GM21576 (cell line): ENCODE results near the gene SIMC1.
"Not testable (repeated sequence)": the region's sequence is repeated elsewhere in the genome, so short reads cannot be mapped to it uniquely, and the experiment has no call there.

Experiments
- ATAC-seq: cut with Tn5 transposase; IDR thresholded peaks from one replicate; pipeline ENCODE4 v1.9.1; 2021; ENCODE audit warnings: mild to moderate bottlenecking, moderate library complexity; ENCODE audit not compliant: unreplicated experiment

SIMC1 gene

GRCh38 chr5:176237971-176238644, at the start of gene SIMC1:
TSS of gene SIMC1 (plus strand) at chr5:176238424. CDS start at chr5:176238509, 85 bp downstream.
- ATAC-seq: peak; percentile 59

DNA sequence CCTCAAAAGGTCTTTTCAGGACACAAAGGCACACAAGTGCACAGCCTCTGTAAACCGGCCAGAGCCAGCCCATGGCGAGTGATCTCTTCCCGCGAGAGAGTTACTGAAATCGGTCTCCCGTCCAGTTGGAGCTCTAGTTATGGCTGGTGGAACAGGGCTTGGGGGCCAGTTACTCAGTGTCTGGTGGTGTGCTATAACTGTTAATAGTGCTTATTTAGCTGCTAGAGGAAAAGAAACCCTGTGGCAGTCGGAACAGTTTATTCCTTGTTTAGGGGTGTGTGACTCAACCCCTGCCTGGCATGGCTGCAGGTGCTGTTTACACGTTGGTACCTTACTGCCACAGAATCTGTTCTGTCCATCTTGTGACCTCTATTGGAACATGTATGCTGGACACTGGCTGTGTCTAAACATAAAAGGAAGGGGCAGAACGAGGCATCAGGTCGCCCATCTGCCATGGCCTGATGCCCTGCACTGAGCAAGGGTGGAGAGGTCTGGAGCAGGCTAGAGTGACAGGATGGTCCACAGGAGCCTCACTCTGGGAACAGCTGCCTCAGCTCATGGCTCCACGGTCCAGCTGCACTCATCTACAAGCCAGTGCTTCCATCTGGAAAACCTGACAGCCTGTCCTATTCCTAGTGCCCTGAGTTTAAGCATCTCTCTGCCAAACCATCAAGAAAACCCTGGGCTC, 49.6 kb upstream of the SIMC1 start:
- ATAC-seq: no peak

GRCh38 chr5:176189857-176190256, 48.4 kb upstream of the SIMC1 start:
- ATAC-seq: no peak

DNA sequence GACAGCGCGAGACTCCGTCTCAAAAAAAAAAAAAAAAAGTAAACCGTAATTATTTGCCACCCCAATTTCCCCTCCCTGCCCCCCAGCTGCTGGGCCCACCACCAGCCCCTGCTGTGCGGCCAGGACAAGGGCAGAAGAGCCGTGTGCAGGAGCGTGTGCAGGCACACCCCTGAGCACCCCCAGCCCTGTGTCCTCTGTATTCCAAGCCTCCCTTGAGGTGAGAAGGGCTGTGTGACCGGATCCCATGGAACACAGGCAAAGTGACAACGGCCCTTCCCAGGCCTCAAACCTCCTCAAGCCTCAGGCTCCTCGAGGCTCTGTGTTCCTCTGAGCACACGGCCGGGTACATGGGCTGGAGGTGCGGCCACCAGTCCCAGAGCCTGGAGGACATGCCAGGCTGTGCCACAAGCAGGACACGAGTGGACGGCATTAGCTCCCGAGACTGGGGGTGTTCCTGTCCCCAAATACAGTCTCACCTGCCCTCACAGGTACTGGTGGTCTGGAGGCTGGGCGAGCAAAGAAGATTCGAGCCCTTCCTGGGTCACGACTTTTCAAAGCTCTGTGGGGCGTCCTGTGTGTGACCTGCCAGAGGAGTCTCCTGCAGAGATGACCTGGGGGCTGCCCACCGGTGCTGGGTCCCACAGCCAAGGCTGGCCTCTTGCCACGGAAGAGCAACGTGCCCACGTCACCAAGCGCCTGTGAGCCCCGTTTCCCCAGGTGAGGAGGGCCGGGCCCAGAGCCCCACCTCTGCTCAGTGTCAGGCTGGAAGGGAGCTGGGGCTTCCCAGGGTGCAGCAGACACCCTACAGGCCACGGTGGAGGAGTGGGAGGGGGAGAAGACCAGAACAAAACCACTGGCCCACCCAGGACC, 47.1 kb upstream of the SIMC1 start:
- ATAC-seq: no peak

GRCh38 chr5:176192094-176192721, 46.0 kb upstream of the SIMC1 start:
- ATAC-seq: no peak

GRCh38 chr5:176192722-176193117, 45.5 kb upstream of the SIMC1 start:
- not testable (repeated sequence) for ATAC-seq

- ATAC-seq: not testable (repeated sequence)
These were observed 44.6 kb upstream of the SIMC1 start for GRCh38 chr5:176193636-176194035.

- ATAC-seq: not testable (repeated sequence)
These were observed 43.8 kb upstream of the SIMC1 start for GRCh38 chr5:176194238-176195083.

GRCh38 chr5:176195084-176195413, 43.2 kb upstream of the SIMC1 start:
- not testable (repeated sequence) for ATAC-seq

DNA sequence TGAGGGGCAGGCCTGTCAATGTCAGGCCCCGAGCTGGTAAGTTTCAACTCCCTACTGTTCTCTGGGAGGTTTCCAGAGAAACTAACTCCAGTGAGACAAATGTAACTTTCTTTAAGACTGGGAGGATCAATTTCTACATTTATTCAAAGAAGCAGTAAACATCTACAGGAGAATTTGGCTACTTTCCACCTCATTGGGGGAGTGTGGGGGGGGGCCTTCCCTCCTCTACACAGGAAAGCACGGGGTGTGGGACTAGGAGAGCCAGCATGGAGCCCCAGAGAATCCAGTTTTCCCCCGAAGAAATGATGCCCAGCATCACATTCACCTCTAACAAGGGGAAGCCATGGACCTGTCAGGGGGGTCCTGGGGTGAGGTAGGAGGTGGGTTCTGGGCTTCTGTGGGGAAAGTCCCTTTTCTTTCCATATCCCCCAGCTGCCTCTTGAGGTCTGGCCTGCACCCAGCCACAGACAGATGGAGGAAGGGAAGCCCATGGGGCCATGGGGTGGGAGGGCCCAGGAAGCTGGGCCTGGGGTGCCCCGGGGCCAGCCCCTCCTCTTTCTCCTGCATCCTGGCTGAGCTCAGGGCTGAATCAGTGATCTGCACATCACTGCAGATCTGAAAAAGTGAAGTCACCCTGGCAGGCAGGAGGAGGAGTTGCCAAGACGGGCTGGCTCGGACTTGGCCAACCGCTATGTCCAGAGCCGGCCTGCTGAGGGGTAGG, 42.6 kb upstream of the SIMC1 start:
- ATAC-seq: not testable (repeated sequence)

DNA sequence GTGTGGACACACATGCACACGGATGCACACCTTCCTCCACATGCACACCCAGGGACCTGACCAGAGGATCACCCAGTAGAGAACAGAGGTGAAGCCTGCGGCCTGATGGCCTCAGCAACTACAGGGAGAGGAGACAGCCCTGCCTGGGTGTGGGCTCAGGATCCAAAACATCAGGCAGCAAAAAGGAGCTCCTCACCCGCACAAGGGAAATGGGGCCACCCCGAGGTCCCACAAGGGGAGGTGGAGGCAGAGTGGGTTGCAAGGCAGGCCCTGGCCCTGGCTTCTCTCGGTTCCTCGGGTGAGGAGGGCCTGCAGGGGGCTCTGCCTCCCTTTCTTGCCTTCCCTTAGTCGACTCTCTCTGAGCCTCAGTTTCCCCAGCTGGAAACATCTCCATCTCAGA, 41.4 kb upstream of the SIMC1 start:
- ATAC-seq: not testable (repeated sequence)

DNA sequence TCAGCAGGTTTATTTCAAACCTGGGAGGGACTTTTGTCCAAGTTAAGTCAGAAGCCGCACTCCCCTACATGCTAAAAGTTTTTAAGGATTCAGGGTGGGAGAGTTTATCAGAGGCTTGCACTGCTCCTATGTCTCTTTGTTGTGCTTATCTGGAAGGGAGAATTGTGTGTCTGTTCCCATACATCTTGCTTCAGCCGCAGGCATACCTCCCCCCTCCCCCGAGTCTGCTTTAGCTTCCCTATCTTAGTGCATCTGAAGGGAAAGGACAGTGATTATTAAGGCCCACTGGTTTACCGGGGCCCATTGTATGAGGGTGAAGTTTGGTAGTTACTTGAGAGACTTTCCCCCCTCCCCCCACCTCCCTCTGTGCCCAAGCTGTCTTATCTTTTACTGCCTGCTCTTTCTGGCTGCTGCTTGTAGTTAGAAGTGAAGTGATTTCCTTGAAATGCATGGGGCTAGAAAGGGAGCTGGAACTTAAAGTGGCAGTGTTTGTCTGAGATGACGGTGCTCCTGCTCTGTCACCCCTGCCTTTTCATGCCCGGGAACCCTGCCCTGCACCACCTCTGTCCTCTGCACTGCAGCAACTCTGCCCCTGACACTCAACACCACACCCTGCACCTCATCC, 40.9 kb upstream of the SIMC1 start:
- not testable (repeated sequence) for ATAC-seq

DNA sequence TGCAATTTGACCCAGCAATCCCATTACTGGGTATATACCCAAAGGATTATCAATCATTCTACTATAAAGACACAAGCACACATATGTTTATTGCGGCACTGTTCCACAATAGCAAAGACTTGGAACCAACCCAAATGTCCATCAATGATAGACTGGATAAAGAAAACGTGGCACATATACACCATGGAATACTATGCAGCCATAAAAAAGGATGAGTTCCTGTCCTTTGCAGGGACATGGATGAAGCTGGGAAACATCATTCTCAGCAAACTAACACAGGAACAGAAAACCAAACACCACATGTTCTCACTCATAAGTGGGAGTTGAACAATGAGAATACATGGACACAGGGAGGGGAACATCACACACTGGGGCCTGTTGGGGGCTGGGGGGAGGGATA, 39.9 kb upstream of the SIMC1 start:
- not testable (repeated sequence) for ATAC-seq

- not testable (repeated sequence) for ATAC-seq
These were observed 39.1 kb upstream of the SIMC1 start for GRCh38 chr5:176198991-176199733.

- ATAC-seq: not testable (repeated sequence)
These were observed 38.3 kb upstream of the SIMC1 start for GRCh38 chr5:176199803-176200399.

DNA sequence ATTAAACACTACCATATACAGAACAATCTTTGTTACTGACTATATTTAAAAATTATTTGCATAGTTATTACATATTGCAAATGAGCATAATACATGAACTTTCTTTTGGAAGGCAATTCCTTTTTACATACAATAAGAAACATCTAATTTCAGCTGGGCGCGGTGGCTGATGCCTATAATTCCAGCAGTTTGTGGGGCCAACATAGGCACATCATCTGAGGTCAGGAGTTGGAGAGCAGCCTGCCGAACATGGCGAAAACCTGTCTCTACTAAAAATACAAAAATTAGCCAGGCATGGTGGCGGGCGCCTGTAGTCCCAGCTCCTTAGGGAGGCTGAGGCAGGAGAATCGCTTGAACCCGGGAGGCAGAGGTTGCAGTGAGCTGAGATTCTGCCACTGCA, 36.4 kb upstream of the SIMC1 start:
- ATAC-seq: no peak

GRCh38 chr5:176203086-176203485, 35.1 kb upstream of the SIMC1 start:
- no peak for ATAC-seq

DNA sequence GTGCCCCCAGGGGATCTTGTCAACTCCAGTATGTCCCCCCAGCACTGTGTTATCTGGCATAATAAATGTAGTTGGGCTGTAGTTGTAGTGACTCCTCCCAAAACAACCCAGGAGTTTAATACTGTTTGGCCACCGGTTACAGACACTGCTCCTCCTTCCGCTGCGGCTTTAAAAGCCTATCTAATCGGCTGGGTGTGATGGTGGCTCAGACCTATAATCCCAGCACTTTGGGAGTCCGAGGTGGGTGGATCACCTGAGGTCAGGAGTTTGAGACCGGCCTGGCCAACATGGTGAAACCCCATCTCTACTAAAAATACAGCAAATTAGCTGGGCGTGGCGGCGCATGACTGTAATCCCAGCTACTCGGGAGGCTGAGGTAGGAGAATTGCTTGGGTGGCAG, 34.7 kb upstream of the SIMC1 start:
- ATAC-seq: not testable (repeated sequence)
